ENCODE data around the gene NOMO2. TPM values are rescaled to one million over a fixed set of nuclear protein-coding genes. Genes with fewer than 3 reads are reported as not detected.
"Not testable (repeated sequence)": the region's sequence is repeated elsewhere in the genome, so short reads cannot be mapped to it uniquely, and the experiment has no call there.

Gene NOMO2, protein sequence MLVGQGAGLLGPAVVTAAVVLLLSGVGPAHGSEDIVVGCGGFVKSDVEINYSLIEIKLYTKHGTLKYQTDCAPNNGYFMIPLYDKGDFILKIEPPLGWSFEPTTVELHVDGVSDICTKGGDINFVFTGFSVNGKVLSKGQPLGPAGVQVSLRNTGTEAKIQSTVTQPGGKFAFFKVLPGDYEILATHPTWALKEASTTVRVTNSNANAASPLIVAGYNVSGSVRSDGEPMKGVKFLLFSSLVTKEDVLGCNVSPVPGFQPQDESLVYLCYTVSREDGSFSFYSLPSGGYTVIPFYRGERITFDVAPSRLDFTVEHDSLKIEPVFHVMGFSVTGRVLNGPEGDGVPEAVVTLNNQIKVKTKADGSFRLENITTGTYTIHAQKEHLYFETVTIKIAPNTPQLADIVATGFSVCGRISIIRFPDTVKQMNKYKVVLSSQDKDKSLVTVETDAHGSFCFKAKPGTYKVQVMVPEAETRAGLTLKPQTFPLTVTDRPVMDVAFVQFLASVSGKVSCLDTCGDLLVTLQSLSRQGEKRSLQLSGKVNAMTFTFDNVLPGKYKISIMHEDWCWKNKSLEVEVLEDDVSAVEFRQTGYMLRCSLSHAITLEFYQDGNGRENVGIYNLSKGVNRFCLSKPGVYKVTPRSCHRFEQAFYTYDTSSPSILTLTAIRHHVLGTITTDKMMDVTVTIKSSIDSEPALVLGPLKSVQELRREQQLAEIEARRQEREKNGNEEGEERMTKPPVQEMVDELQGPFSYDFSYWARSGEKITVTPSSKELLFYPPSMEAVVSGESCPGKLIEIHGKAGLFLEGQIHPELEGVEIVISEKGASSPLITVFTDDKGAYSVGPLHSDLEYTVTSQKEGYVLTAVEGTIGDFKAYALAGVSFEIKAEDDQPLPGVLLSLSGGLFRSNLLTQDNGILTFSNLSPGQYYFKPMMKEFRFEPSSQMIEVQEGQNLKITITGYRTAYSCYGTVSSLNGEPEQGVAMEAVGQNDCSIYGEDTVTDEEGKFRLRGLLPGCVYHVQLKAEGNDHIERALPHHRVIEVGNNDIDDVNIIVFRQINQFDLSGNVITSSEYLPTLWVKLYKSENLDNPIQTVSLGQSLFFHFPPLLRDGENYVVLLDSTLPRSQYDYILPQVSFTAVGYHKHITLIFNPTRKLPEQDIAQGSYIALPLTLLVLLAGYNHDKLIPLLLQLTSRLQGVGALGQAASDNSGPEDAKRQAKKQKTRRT
- 68.9 and 72.2 TPM in 2 replicates for total RNA-seq (2013; cell fraction: nucleolus; rRNA removed)
- 74.9 and 75.9 TPM in 2 replicates for total RNA-seq (2014; rRNA removed)
- 53.6 and 59.3 TPM in 2 replicates for total RNA-seq (2014; rRNA removed; fragmentation: Illumina TruSeq; extraction: Trizol)
- total RNA-seq (2021) = 97.6 and 101 TPM in 2 replicates
- 59.0 TPM for polyA plus RNA-seq (2011; ENCODE audit: low read depth)
- polyA plus RNA-seq (2011; rRNA removed) = 29.3 and 71.4 TPM in 2 replicates
- polyA plus RNA-seq (2011; cell fraction: cytosol; rRNA removed) = 61.5 and 61.9 TPM in 2 replicates
- polyA plus RNA-seq (2011; cell fraction: nucleus; rRNA removed) = 78.2 and 89.6 TPM in 2 replicates
- 63.0 and 74.3 TPM in 2 replicates for polyA plus RNA-seq (2012)
- polyA plus RNA-seq (2014; fragmentation: Illumina TruSeq; extraction: Trizol) = 70.0 and 83.8 TPM in 2 replicates
- polyA plus RNA-seq (2014; fragmentation: Nextera tagmentation; extraction: Ambion mirVana) = 10 to 100 TPM; 30.2 to 42.7 TPM
- polyA plus RNA-seq (2014; rRNA removed) = 47.8 and 64.1 TPM in 2 replicates
- 100 to 1,000 TPM; 105 to 110 TPM for polyA plus RNA-seq (2016; fragmentation: Nextera tagmentation; extraction: Ambion mirVana)
- 71.4 and 110 TPM in 2 replicates for polyA minus RNA-seq (2011; rRNA and poly(A)+ RNA removed)
- 42.8 and 55.1 TPM in 2 replicates for polyA minus RNA-seq (2011; cell fraction: cytosol; rRNA and poly(A)+ RNA removed)
- polyA minus RNA-seq (2011; cell fraction: nucleus; rRNA and poly(A)+ RNA removed) = 19.6 and 26.1 TPM in 2 replicates
- percentile 58 among the genes with signal in this experiment for Bru-seq, nascent RNA
- percentile 65 among the genes with signal in this experiment for BruChase-seq, experiment 1, labeled RNA remaining after a 6-hour chase
- percentile 61 among the genes with signal in this experiment for BruChase-seq, experiment 2, labeled RNA remaining after a 2-hour chase
- long read RNA-seq, experiment 1, full-length matches to known transcripts = 15 of 24 reads
- long read RNA-seq, experiment 1, partial matches to known transcripts = 6 of 24 reads
- long read RNA-seq, experiment 1, other reads (novel, unspliced or antisense) = 3 of 24 reads
- long read RNA-seq, experiment 2, partial matches to known transcripts = 37 of 42 reads
- long read RNA-seq, experiment 2, other reads (novel, unspliced or antisense) = 4 of 42 reads

DNA sequence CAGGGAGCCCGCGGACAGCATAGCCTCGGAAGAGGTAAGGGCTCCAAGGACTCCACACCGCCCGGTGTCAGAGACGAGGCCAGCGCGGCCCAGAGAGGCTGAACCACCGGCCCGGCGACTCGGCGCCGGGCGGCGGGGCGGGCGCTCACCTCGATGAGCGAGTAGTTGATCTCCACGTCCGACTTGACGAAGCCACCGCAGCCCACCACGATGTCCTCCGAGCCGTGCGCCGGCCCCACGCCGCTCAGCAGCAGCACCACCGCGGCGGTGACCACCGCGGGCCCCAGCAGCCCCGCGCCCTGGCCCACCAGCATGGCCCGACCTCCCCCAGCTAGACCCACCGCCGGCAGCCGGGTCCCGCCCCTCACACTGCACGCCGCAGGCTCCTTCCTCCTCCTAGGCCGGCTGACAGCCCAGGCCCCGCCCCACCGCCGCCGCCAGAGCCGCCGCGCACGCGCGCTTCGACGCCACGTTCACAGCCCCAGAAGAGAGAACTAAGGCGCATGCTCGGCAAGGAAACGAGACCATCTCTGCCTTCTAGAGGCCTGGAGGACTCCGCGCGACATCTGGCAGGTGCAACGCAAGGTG is at the start of gene NOMO2:
NOMO2 (minus strand) TSS at position 371 of the 588 bp plus-strand sequence; CDS start at position 314, 57 bp downstream.
- in situ Hi-C loops (cut with MboI) = not testable (repeated sequence)

GRCh38 chr16:18610147-18610803 is 48.4 kb upstream of the NOMO2 start:
- H3K9me3 ChIP-seq (replicated peaks; ENCODE audit: control insufficient read depth, insufficient read depth, low read length); H4K20me1 ChIP-seq (ENCODE audit: control insufficient read depth, insufficient read depth); BruUV-seq (replicated peaks); SMC1A ChIA-PET (ENCODE audit: uncharacterized antibody, unreplicated experiment); CTCF ChIA-PET; H3K36me3 ChIP-seq (ENCODE audit: control insufficient read depth in 2 of 2, insufficient read depth in 2 of 2, low read length in 1 of 2); in situ Hi-C loops (cut with MboI); H3K4me3 ChIP-seq; H3K4me1 ChIP-seq (ENCODE audit: control insufficient read depth, insufficient read depth, low read length); RAD21 ChIA-PET (ENCODE audit: unreplicated experiment); DNase-seq (ENCODE audit: low read depth, low spot score); POLR2A ChIA-PET; intact Hi-C loops (cut with micrococcal nuclease; ENCODE audit: unreplicated experiment); H3K9ac ChIP-seq (ENCODE audit: control insufficient read depth, insufficient read depth, low read length); FAIRE-seq; ATAC-seq; H2AFZ ChIP-seq (ENCODE audit: control insufficient read depth, low read depth, low read length); H3K27ac ChIP-seq (ENCODE audit: control insufficient read depth, insufficient read depth); H3K79me2 ChIP-seq (ENCODE audit: control insufficient read depth, insufficient read depth, low read length); H3K27me3 ChIP-seq (replicated peaks in 1 of 2; ENCODE audit: control insufficient read depth in 2 of 2, insufficient read depth in 2 of 2, low read length in 1 of 2); H3K4me2 ChIP-seq (ENCODE audit: control insufficient read depth, insufficient read depth): not testable (repeated sequence)
- 27% methylated on average over 3 of the region's 4 CpGs for WGBS (ENCODE audit: insufficient coverage, insufficient replicate concordance, low lambda C conversion rate, missing lambda C conversion rate)

More for the DNA sequence above, at the start of gene NOMO2:
- CTCF ChIA-PET; DNase-seq (ENCODE audit: low read depth, low spot score); intact Hi-C loops (cut with micrococcal nuclease; ENCODE audit: unreplicated experiment); H3K27ac ChIP-seq (ENCODE audit: control insufficient read depth, insufficient read depth); RAD21 ChIA-PET (ENCODE audit: unreplicated experiment); H4K20me1 ChIP-seq (ENCODE audit: control insufficient read depth, insufficient read depth); FAIRE-seq; SMC1A ChIA-PET (ENCODE audit: uncharacterized antibody, unreplicated experiment); H3K9me3 ChIP-seq (replicated peaks; ENCODE audit: control insufficient read depth, insufficient read depth, low read length); H3K4me1 ChIP-seq (ENCODE audit: control insufficient read depth, insufficient read depth, low read length); BruUV-seq (replicated peaks); H3K27me3 ChIP-seq (replicated peaks in 1 of 2; ENCODE audit: control insufficient read depth in 2 of 2, insufficient read depth in 2 of 2, low read length in 1 of 2); H3K36me3 ChIP-seq (ENCODE audit: control insufficient read depth in 2 of 2, insufficient read depth in 2 of 2, low read length in 1 of 2); H3K4me2 ChIP-seq (ENCODE audit: control insufficient read depth, insufficient read depth): not testable (repeated sequence)
- Histone ChIP-seq H3K79me2 (ENCODE audit: control insufficient read depth, insufficient read depth, low read length) (peaks cover 11% of the 10 kb centered on the region), H2AFZ (ENCODE audit: control insufficient read depth, low read depth, low read length) (peak within 1 kb of the TSS; percentile 34), H3K9ac (ENCODE audit: control insufficient read depth, insufficient read depth, low read length) (peak within 1 kb of the TSS; percentile 44; the same call in 1 of the 2 replicates), H3K4me3 (peak within 1 kb of the TSS; percentile 58; the same call in 1 of the 2 replicates)
- under 1% methylated on average over 33 of the region's 66 CpGs for WGBS (ENCODE audit: insufficient coverage, insufficient replicate concordance, low lambda C conversion rate, missing lambda C conversion rate)
- TF ChIP-seq BHLHE40 (IDR thresholded peaks at IDR 0.05; ENCODE audit: borderline replicate concordance in 1 of 2, low read depth in 2 of 2, low read length in 1 of 2) = peak in 1 of 2 experiments; percentile 34; a peak in 1 of 4 replicates
- TF ChIP-seq POLR2A (IDR thresholded peaks at IDR 0.05; ENCODE audit: low read depth, low read length) = 0 out of 2 replicates have a peak, but pooled peaks have one; percentile 31
- POLR2A ChIA-PET = interaction anchor here (0.6 kb wide), 1 partner anchor 724 kb away, joined by 3 read pairs; no protein-coding TSS in a partner anchor
- ATAC-seq = peak; percentile 95

All from GM12878 (cell line).